ENCODE data around the gene PFKL. TPM values are rescaled to one million over a fixed set of nuclear protein-coding genes. Genes with fewer than 3 reads are reported as not detected.

Gene PFKL
- total and polyA plus RNA-seq, 2 of the 8 experiments (the other 6 are each of a cell fraction or from before 2014, with no cell fraction given) = 80.2 to 82.3 TPM

DNA sequence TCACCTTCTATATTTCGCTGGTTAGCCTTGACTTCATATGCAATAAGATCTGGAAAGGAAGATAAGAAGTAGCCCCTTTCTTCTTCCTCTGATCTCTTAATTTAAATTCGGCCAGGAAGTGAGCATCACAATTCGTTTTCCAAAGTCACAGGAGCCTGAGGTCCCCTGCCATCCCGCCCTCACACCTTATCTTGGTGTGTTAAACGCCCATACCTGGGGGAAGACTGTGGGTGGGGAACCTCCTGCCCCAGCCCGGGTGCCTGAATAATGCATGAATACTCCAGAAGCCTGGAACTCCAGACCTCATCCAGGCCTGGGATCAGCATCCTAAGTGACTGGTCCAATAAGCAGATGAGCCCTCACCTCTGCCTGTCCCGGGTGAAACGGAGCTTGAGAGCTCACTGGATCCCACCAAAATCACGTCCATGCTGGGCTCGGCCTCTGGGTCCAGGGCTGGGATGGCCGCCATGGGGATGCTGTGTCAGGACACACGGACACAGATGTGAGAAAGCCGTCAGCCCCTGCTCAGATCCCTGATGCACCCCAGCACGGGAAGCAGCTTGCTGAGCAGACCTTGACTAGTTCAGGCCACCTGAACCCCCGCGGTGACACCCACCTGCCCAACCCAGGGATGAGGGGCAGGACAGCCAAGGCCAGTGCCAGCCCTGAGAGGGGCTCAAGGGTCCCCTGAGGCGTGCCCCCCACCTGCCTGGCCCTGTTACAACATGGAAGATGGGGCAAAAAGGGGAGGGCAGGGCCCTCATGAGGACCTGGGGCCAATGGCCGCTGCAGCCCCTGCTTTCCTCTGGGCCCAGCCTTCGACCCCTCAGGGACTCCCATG is 38.8 kb upstream of the PFKL start:
- Histone ChIP-seq H3K27me3 (replicated peaks in 1 of 4; ENCODE audit: control insufficient read depth in 3 of 4, extremely low read depth in 1 of 4, insufficient read depth in 3 of 4, low read length in 3 of 4) (no peaks in the 10 kb centered on the region), H3K9ac (replicated peaks in 1 of 4; ENCODE audit: extremely low read depth in 1 of 4, low read depth in 3 of 4, low read length in 3 of 4) (no peak overlapping the region), H2BK120ac (replicated peaks; ENCODE audit: low read depth, low read length) (no peak overlapping the region), H2BK20ac (ENCODE audit: low read length) (no peak overlapping the region), H3K56ac (replicated peaks; ENCODE audit: insufficient read length, low read depth, low read length) (no peak overlapping the region), H3K36me3 (ENCODE audit: control insufficient read depth in 2 of 4, insufficient read depth in 4 of 4, low read length in 3 of 4) (no peaks in the 10 kb centered on the region), H3K4ac (replicated peaks; ENCODE audit: insufficient read length, low read depth, low read length) (no peak overlapping the region), H3K23ac (ENCODE audit: insufficient read length) (no peak overlapping the region), H3K79me1 (ENCODE audit: low read depth, low read length) (no peaks in the 10 kb centered on the region), H4K20me1 (replicated peaks in 1 of 2; ENCODE audit: control insufficient read depth in 1 of 2, insufficient read depth in 2 of 2, low read length in 2 of 2) (no peaks in the 10 kb centered on the region), H4K91ac (replicated peaks; ENCODE audit: insufficient read length, low read length) (peak overlapping the region; percentile 73), H3K14ac (ENCODE audit: insufficient read length) (no peak overlapping the region), H3K18ac (ENCODE audit: extremely low read depth, low read length) (no peak overlapping the region), H3K4me1 (replicated peaks in 1 of 4; ENCODE audit: control insufficient read depth in 3 of 4, insufficient read depth in 4 of 4, low read length in 3 of 4) (peaks cover 0 to 7% (median 4%) of the 10 kb centered on the region in 4 experiments; a peak in 6 of 7 replicates), H3K79me2 (ENCODE audit: control insufficient read depth in 1 of 2, insufficient read depth in 2 of 2, low read length in 2 of 2) (no peaks in the 10 kb centered on the region), H2BK12ac (ENCODE audit: low read depth, low read length) (peak overlapping the region; percentile 43; the same call in 1 of the 2 replicates), H4K8ac (ENCODE audit: extremely low read depth, insufficient read depth, low read length) (peak overlapping the region; percentile 51; the same call in 1 of the 2 replicates), H3K4me3 (ENCODE audit: extremely low read depth in 1 of 4, insufficient read depth in 2 of 4, low read depth in 3 of 4, low read length in 4 of 4) (no peak overlapping the region), H4K5ac (ENCODE audit: insufficient read length, low read depth, low read length) (no peak overlapping the region), H2AK5ac (ENCODE audit: low read depth, low read length) (peak overlapping the region; percentile 65; the same call in 1 of the 2 replicates), H2BK15ac (ENCODE audit: low read length) (peak overlapping the region; percentile 98; the same call in 1 of the 2 replicates), H3K23me2 (ENCODE audit: low read depth, low read length) (no peaks in the 10 kb centered on the region), H3K4me2 (ENCODE audit: insufficient read depth in 1 of 2, low read depth in 2 of 2, low read length in 2 of 2) (no peak overlapping the region), H3K27ac (ENCODE audit: low read depth, low read length) (no peak overlapping the region), H3K9me3 (ENCODE audit: insufficient read depth in 2 of 2, low read depth in 1 of 2, low read length in 1 of 2) (no peaks in the 10 kb centered on the region), H2BK5ac (ENCODE audit: low read depth, low read length) (no peak overlapping the region; the same call in 1 of the 2 replicates), H2AFZ (ENCODE audit: low read length) (no peak overlapping the region)
- POLR2A ChIA-PET (ENCODE audit: partially characterized antibody) = no interaction called here
- DNase-seq (ENCODE audit: low read depth in 1 of 2, low spot score in 2 of 2) (no peak), FAIRE-seq (no peak)
- CTCF ChIA-PET (ENCODE audit: partially characterized antibody) = interaction anchor here (2.6 kb wide), 1 partner anchor 36 kb away, joined by 8 read pairs; no protein-coding TSS in a partner anchor
- WGBS, 2 experiments (ENCODE audit: extremely low coverage in 1 of 2, insufficient coverage in 1 of 2, insufficient read length in 1 of 2, insufficient replicate concordance in 2 of 2, low coverage in 1 of 2, low lambda C conversion rate in 2 of 2, missing lambda C conversion rate in 1 of 2) = 90% methylated on average over 19 of the region's 19 CpGs; no CpG with 5 or more reads in 1 of the 2 experiments
- no peak for TF ChIP-seq SIN3A (conservative IDR thresholded peaks at IDR 0.05 in 1 of 2, IDR thresholded peaks at IDR 0.05 in 1 of 2; ENCODE audit: low read depth in 1 of 2, low read length in 2 of 2)
- no peak for TF ChIP-seq RAD21 (IDR thresholded peaks at IDR 0.05 in 1 of 2, conservative IDR thresholded peaks at IDR 0.05 in 1 of 2; ENCODE audit: low read depth in 2 of 2, low read length in 2 of 2)
- TF ChIP-seq KDM4A (IDR thresholded peaks at IDR 0.05; ENCODE audit: low read depth, low read length, severe bottlenecking) = no peak
- no peak for TF ChIP-seq GTF2F1 (IDR thresholded peaks at IDR 0.05; ENCODE audit: borderline replicate concordance, low read depth, low read length)
- TF ChIP-seq, protein P1, sequence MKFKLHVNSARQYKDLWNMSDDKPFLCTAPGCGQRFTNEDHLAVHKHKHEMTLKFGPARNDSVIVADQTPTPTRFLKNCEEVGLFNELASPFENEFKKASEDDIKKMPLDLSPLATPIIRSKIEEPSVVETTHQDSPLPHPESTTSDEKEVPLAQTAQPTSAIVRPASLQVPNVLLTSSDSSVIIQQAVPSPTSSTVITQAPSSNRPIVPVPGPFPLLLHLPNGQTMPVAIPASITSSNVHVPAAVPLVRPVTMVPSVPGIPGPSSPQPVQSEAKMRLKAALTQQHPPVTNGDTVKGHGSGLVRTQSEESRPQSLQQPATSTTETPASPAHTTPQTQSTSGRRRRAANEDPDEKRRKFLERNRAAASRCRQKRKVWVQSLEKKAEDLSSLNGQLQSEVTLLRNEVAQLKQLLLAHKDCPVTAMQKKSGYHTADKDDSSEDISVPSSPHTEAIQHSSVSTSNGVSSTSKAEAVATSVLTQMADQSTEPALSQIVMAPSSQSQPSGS (IDR thresholded peaks at IDR 0.05; ENCODE audit: low read length) = no peak

Data from H1 (cell line).